HepG2 (cell line): ENCODE measurements around the gene IQCE. TPM values are rescaled to one million over a fixed set of nuclear protein-coding genes. Genes with fewer than 3 reads are reported as not detected.

Experiments used
- DPF2 ChIP-seq: sonication (generic); formaldehyde crosslinking; IDR thresholded peaks from 2 replicates; pipeline ENCODE4 v1.4.0; 2020; ENCODE audit warnings: mild to moderate bottlenecking, low read depth, missing genetic modification reagents, borderline replicate concordance
- ERF ChIP-seq: IDR thresholded peaks from 2 replicates; pipeline ENCODE4 v1.6.1; 2018; ENCODE audit warnings: missing biosample characterization, missing genetic modification reagents
- GLI4 ChIP-seq: sonication (generic); formaldehyde crosslinking; IDR thresholded peaks from 2 replicates; pipeline ENCODE4 v1.5.1; 2020; ENCODE audit warnings: missing genetic modification reagents, mild to moderate bottlenecking, moderate library complexity, borderline replicate concordance
- GTF3A ChIP-seq: sonication (generic); formaldehyde crosslinking; conservative IDR thresholded peaks from 2 replicates; pipeline ENCODE4 v1.4.0; 2020; ENCODE audit warnings: mild to moderate bottlenecking, missing genetic modification reagents
- MAF1 ChIP-seq: sonication (generic); formaldehyde crosslinking; IDR thresholded peaks from 2 replicates; pipeline ENCODE4 v1.5.0; 2020; ENCODE audit warnings: missing genetic modification reagents, borderline replicate concordance
- RXRB ChIP-seq: IDR thresholded peaks from 2 replicates; pipeline ENCODE4 v1.6.1; 2016; ENCODE audit warnings: borderline replicate concordance, missing genetic modification reagents, missing compliant biosample characterization
- SNAPC2 ChIP-seq: sonication (generic); formaldehyde crosslinking; IDR thresholded peaks from 2 replicates; pipeline ENCODE4 v1.8.1; 2022; ENCODE audit warnings: mild to moderate bottlenecking, missing genetic modification reagents
- TRIM24 ChIP-seq: sonication (generic); formaldehyde crosslinking; IDR thresholded peaks from 2 replicates; pipeline ENCODE4 v1.8.0; 2022; ENCODE audit warnings: mild to moderate bottlenecking, missing genetic modification reagents
- XBP1 ChIP-seq: sonication (generic); formaldehyde crosslinking; IDR thresholded peaks from 2 replicates; pipeline ENCODE4 v1.5.0; 2020; ENCODE audit warnings: missing genetic modification reagents
- ZNF224 ChIP-seq: sonication (generic); formaldehyde crosslinking; IDR thresholded peaks from 2 replicates; pipeline ENCODE4 v1.5.0; 2020; ENCODE audit warnings: mild to moderate bottlenecking, missing genetic modification reagents
- ZNF350 ChIP-seq: sonication (generic); formaldehyde crosslinking; IDR thresholded peaks from 2 replicates; pipeline ENCODE4 v1.4.0; 2020; ENCODE audit warnings: mild to moderate bottlenecking, low read depth, missing genetic modification reagents, borderline replicate concordance
- ZNF564 ChIP-seq: sonication (generic); formaldehyde crosslinking; IDR thresholded peaks from 2 replicates; pipeline ENCODE4 v1.8.1; 2023; ENCODE audit warnings: mild to moderate bottlenecking, missing genetic modification reagents
- ZNF891 ChIP-seq: sonication (generic); formaldehyde crosslinking; IDR thresholded peaks from 2 replicates; pipeline ENCODE4 v1.5.0; 2020; ENCODE audit warnings: mild to moderate bottlenecking, missing genetic modification reagents
- polyA plus RNA-seq, 8 experiments: library from polyadenylated mRNA; depleted of rRNA in 3 of 8; stranded (reverse) in 7 of 8; unstranded in 1 of 8; fragments of >200 nt; fragmentation: Illumina TruSeq in 4 of 8; extraction: Trizol in 4 of 8; gene quantifications; 2 replicates each; pipeline versions ENCODE4 v1.2.1 to v1.2.3, GENCODE V29; 2011 to 2016; ENCODE audit warnings: low read depth in 4 of 8, missing spikeins in 1 of 8, mixed read lengths in 1 of 8; ENCODE audit not compliant: insufficient read depth in 1 of 8
- total RNA-seq, 5 experiments: library from RNA; depleted of rRNA; stranded (reverse); fragments of >200 nt; fragmentation: Illumina TruSeq; extraction: Trizol; gene quantifications; 2 replicates each; pipeline ENCODE4 v1.2.3, GENCODE V29; 2016; ENCODE audit warnings: low read depth in 1 of 5
- TF ChIP-seq, protein P1 (sequence below): sonication (generic); formaldehyde crosslinking; IDR thresholded peaks from 2 replicates; pipeline ENCODE4 v1.5.0; 2020; ENCODE audit warnings: mild to moderate bottlenecking, missing genetic modification reagents
- TF ChIP-seq, protein P2 (sequence below): sonication (generic); formaldehyde crosslinking; IDR thresholded peaks from 2 replicates; pipeline ENCODE4 v1.5.1; 2020; ENCODE audit warnings: mild to moderate bottlenecking, missing genetic modification reagents, borderline replicate concordance
- TF ChIP-seq, protein P3 (sequence below): sonication (generic); formaldehyde crosslinking; IDR thresholded peaks from 2 replicates; pipeline ENCODE4 v1.4.0; 2020; ENCODE audit warnings: mild to moderate bottlenecking, missing genetic modification reagents

IQCE gene
- total and polyA plus RNA-seq, 2 of the 13 experiments (the other 11 are each of a cell fraction or from before 2014, with no cell fraction given): 1.5 to 2.5 TPM

DNA sequence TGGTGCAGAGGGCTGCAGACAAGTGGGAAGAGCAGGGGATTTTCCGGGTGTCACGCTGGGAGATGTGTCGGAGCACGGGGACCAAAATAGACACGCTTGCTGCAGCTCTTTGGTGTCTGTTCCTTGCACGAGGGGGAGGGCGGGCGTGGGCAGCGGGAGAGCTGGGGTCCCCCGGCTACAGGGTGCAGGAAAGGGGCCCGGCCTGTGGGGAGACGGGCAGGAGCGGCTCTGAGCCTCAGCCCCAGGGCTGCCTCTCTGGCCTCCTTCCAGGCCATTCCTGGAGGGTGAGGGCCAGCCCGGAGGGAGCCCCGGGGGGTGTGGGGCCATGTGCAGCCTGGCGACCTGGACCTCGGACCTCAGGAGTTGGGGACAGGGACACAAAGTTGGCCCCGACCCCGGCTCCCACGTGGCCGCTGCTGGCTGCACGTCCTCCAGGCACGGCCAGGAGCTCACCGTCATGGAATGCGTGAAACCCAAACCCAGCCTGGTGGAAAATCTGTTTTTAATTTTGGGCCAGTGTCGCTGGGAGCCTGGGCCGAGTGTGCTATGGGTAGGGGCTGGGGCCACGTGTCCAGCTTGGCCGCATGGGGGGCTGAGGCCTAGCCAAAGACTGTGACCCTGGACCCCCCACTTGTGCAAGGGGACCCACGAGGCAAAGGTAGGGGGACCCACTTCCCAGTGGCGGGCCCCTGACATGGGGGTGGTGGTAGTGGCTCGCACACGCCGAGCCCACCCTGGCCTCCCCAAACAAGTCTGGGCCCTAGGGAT, 79.6 kb downstream of the IQCE start (continued):
- TF ChIP-seq, protein P1, sequence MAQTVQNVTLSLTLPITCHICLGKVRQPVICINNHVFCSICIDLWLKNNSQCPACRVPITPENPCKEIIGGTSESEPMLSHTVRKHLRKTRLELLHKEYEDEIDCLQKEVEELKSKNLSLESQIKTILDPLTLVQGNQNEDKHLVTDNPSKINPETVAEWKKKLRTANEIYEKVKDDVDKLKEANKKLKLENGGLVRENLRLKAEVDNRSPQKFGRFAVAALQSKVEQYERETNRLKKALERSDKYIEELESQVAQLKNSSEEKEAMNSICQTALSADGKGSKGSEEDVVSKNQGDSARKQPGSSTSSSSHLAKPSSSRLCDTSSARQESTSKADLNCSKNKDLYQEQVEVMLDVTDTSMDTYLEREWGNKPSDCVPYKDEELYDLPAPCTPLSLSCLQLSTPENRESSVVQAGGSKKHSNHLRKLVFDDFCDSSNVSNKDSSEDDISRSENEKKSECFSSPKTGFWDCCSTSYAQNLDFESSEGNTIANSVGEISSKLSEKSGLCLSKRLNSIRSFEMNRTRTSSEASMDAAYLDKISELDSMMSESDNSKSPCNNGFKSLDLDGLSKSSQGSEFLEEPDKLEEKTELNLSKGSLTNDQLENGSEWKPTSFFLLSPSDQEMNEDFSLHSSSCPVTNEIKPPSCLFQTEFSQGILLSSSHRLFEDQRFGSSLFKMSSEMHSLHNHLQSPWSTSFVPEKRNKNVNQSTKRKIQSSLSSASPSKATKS (CRISPR knock-in tag): 0 out of 2 replicates have a peak, but pooled peaks have one; percentile 67
- TF ChIP-seq ZNF350 (CRISPR knock-in tag) (no peak), DPF2 (CRISPR knock-in tag) (peak; percentile 56; the same call in 1 of the 2 replicates), GTF3A (CRISPR knock-in tag) (no peak), ZNF564 (CRISPR knock-in tag) (peak; percentile 96), GLI4 (no peak), TRIM24 (0 out of 2 replicates have a peak, but pooled peaks have one; percentile 5), RXRB (CRISPR knock-in tag) (peak; percentile 94), ZNF891 (CRISPR knock-in tag) (no peak), XBP1 (no peak), ERF (CRISPR knock-in tag) (peak; percentile 89), MAF1 (CRISPR knock-in tag) (no peak), SNAPC2 (CRISPR knock-in tag) (0 out of 2 replicates have a peak, but pooled peaks have one; percentile 71), ZNF224 (no peak)
- TF ChIP-seq, protein P2, sequence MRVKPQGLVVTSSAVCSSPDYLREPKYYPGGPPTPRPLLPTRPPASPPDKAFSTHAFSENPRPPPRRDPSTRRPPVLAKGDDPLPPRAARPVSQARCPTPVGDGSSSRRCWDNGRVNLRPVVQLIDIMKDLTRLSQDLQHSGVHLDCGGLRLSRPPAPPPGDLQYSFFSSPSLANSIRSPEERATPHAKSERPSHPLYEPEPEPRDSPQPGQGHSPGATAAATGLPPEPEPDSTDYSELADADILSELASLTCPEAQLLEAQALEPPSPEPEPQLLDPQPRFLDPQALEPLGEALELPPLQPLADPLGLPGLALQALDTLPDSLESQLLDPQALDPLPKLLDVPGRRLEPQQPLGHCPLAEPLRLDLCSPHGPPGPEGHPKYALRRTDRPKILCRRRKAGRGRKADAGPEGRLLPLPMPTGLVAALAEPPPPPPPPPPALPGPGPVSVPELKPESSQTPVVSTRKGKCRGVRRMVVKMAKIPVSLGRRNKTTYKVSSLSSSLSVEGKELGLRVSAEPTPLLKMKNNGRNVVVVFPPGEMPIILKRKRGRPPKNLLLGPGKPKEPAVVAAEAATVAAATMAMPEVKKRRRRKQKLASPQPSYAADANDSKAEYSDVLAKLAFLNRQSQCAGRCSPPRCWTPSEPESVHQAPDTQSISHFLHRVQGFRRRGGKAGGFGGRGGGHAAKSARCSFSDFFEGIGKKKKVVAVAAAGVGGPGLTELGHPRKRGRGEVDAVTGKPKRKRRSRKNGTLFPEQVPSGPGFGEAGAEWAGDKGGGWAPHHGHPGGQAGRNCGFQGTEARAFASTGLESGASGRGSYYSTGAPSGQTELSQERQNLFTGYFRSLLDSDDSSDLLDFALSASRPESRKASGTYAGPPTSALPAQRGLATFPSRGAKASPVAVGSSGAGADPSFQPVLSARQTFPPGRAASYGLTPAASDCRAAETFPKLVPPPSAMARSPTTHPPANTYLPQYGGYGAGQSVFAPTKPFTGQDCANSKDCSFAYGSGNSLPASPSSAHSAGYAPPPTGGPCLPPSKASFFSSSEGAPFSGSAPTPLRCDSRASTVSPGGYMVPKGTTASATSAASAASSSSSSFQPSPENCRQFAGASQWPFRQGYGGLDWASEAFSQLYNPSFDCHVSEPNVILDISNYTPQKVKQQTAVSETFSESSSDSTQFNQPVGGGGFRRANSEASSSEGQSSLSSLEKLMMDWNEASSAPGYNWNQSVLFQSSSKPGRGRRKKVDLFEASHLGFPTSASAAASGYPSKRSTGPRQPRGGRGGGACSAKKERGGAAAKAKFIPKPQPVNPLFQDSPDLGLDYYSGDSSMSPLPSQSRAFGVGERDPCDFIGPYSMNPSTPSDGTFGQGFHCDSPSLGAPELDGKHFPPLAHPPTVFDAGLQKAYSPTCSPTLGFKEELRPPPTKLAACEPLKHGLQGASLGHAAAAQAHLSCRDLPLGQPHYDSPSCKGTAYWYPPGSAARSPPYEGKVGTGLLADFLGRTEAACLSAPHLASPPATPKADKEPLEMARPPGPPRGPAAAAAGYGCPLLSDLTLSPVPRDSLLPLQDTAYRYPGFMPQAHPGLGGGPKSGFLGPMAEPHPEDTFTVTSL (CRISPR knock-in tag): peak; percentile 59; the same call in 1 of the 2 replicates
- TF ChIP-seq, protein P3, sequence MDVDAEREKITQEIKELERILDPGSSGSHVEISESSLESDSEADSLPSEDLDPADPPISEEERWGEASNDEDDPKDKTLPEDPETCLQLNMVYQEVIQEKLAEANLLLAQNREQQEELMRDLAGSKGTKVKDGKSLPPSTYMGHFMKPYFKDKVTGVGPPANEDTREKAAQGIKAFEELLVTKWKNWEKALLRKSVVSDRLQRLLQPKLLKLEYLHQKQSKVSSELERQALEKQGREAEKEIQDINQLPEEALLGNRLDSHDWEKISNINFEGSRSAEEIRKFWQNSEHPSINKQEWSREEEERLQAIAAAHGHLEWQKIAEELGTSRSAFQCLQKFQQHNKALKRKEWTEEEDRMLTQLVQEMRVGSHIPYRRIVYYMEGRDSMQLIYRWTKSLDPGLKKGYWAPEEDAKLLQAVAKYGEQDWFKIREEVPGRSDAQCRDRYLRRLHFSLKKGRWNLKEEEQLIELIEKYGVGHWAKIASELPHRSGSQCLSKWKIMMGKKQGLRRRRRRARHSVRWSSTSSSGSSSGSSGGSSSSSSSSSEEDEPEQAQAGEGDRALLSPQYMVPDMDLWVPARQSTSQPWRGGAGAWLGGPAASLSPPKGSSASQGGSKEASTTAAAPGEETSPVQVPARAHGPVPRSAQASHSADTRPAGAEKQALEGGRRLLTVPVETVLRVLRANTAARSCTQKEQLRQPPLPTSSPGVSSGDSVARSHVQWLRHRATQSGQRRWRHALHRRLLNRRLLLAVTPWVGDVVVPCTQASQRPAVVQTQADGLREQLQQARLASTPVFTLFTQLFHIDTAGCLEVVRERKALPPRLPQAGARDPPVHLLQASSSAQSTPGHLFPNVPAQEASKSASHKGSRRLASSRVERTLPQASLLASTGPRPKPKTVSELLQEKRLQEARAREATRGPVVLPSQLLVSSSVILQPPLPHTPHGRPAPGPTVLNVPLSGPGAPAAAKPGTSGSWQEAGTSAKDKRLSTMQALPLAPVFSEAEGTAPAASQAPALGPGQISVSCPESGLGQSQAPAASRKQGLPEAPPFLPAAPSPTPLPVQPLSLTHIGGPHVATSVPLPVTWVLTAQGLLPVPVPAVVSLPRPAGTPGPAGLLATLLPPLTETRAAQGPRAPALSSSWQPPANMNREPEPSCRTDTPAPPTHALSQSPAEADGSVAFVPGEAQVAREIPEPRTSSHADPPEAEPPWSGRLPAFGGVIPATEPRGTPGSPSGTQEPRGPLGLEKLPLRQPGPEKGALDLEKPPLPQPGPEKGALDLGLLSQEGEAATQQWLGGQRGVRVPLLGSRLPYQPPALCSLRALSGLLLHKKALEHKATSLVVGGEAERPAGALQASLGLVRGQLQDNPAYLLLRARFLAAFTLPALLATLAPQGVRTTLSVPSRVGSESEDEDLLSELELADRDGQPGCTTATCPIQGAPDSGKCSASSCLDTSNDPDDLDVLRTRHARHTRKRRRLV (CRISPR knock-in tag): peak; percentile 67; the same call in 1 of the 2 replicates
